SU-DHL-6 (cell line): ENCODE results near the gene AMER2.

Source experiments
- EZH2phosphoT487 ChIP-seq: fragments of 200-600 bp; sonication (generic), shearing (Covaris generic); conservative IDR thresholded peaks from 2 replicates; pipeline ENCODE4 v1.6.1; 2018; ENCODE audit warnings: mild to moderate bottlenecking, antibody characterized with exemption, low read length, moderate library complexity, mixed read lengths
- TF ChIP-seq, protein P1 (sequence below): fragments of 200-600 bp; sonication (generic); IDR thresholded peaks from one replicate; pipeline ENCODE4 v1.5.1; 2017; ENCODE audit warnings: antibody characterized with exemption, mild to moderate bottlenecking, low read length, moderate library complexity; ENCODE audit not compliant: insufficient read depth, poor library complexity, severe bottlenecking

- TF ChIP-seq, protein P1, sequence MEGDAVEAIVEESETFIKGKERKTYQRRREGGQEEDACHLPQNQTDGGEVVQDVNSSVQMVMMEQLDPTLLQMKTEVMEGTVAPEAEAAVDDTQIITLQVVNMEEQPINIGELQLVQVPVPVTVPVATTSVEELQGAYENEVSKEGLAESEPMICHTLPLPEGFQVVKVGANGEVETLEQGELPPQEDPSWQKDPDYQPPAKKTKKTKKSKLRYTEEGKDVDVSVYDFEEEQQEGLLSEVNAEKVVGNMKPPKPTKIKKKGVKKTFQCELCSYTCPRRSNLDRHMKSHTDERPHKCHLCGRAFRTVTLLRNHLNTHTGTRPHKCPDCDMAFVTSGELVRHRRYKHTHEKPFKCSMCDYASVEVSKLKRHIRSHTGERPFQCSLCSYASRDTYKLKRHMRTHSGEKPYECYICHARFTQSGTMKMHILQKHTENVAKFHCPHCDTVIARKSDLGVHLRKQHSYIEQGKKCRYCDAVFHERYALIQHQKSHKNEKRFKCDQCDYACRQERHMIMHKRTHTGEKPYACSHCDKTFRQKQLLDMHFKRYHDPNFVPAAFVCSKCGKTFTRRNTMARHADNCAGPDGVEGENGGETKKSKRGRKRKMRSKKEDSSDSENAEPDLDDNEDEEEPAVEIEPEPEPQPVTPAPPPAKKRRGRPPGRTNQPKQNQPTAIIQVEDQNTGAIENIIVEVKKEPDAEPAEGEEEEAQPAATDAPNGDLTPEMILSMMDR, result no peak
- TF ChIP-seq EZH2phosphoT487, result no peak
These were observed 38.9 kb upstream of the AMER2 start for GRCh38 chr13:25210842-25211569.
